ENCODE measurements around the gene C12orf60. TPM values are rescaled to one million over a fixed set of nuclear protein-coding genes. Genes with fewer than 3 reads are reported as not detected.

C12orf60 gene
- total RNA-seq, 1 experiment from 2014 or later, result 1.9 TPM

DNA sequence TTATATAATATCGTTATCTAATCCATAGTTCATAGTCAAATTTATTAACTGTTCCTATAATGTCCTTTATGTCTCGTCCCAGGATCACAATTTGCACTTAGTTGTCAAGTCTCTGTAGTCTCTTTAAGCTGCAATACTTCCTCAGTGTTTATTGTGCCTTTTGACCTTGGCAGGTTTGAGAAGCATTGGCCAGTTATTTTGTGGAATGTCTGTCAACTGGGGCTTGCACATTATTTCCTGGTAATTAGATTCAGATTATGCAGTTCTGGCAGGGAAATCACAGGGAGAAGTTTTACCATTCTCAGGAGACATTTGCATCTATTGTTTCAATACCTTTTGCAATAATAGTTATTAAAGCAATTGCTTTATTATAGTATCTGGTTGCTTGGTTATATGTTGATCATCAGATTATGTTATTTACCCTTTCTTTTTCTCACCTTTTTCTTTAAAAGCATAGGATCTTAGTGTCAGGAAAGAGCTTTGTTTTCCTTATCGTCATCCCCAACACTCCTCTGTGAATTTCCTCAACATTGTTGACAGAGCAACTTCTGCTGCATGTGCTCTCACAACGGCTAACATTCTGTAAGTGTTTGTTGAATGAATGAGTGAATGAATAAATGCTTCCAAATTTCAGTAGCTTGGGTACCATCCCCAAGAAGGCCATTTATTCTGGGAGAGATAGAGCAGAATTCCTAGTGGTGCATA is 43.6 kb downstream of the C12orf60 start:
- intact Hi-C loops (cut with micrococcal nuclease; ENCODE audit: unreplicated experiment), result loop anchor here (5.0 to 10.0 kb wide), 3 partner anchors 308 to 420 kb away; partner anchors contain the start of gene RERG
- DNase-seq (ENCODE audit: low spot score), result no peak
- POLR2A ChIA-PET (ENCODE audit: low non-redundant PET), result no interaction called here
- no TSS peak for BruUV-seq (replicated peaks)
- Histone ChIP-seq H3K27me3 (replicated peaks; ENCODE audit: insufficient read depth, low read depth, low read length, poor library complexity) (no peaks in the 10 kb centered on the region), H3K36me3 (ENCODE audit: insufficient read depth, low read length, poor library complexity, severe bottlenecking) (no peaks in the 10 kb centered on the region), H3K9me3 (ENCODE audit: low read depth, low read length, poor library complexity, severe bottlenecking) (no peaks in the 10 kb centered on the region), H3K4me3 (ENCODE audit: low read depth, low read length, poor library complexity, severe bottlenecking) (no peak overlapping the region), H3K27ac (ENCODE audit: low read depth, low read length, poor library complexity, severe bottlenecking) (no peak overlapping the region), H3K4me1 (ENCODE audit: insufficient read depth, low read length, poor library complexity, severe bottlenecking) (no peaks in the 10 kb centered on the region)
- TF ChIP-seq, protein P1, sequence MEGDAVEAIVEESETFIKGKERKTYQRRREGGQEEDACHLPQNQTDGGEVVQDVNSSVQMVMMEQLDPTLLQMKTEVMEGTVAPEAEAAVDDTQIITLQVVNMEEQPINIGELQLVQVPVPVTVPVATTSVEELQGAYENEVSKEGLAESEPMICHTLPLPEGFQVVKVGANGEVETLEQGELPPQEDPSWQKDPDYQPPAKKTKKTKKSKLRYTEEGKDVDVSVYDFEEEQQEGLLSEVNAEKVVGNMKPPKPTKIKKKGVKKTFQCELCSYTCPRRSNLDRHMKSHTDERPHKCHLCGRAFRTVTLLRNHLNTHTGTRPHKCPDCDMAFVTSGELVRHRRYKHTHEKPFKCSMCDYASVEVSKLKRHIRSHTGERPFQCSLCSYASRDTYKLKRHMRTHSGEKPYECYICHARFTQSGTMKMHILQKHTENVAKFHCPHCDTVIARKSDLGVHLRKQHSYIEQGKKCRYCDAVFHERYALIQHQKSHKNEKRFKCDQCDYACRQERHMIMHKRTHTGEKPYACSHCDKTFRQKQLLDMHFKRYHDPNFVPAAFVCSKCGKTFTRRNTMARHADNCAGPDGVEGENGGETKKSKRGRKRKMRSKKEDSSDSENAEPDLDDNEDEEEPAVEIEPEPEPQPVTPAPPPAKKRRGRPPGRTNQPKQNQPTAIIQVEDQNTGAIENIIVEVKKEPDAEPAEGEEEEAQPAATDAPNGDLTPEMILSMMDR (conservative IDR thresholded peaks at IDR 0.05; ENCODE audit: low read depth, low read length), result no peak
- TF ChIP-seq EZH2 (IDR thresholded peaks at IDR 0.05; ENCODE audit: borderline replicate concordance, low read depth, low read length, poor library complexity, severe bottlenecking), result no peak
- CTCF ChIA-PET, result interaction anchor here (2.0 kb wide), 1 partner anchor 148 kb away, joined by 11 read pairs; no protein-coding TSS in a partner anchor

DNA sequence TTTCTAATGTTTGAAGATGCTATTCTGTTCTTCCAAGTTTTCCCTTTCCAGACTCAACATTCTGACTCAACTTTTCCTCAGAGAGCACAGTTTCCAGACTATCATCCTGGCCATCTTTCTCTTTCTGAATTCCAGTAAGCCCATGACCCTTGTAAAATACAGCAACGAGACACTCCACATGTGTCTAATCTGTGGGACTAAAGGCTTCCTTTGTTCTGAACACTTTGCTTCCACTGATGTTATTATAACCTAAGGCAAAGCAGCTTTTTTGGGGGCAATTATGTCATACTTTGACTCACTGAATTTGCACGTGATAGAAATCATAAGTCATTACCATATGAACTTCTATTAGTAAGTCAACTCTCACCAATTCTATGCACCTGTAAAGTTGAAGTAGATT is 46.2 kb downstream of the C12orf60 start:
- ChIA-PET CTCF (no interaction called here), POLR2A (ENCODE audit: low non-redundant PET) (no interaction called here)
- intact Hi-C loops (cut with micrococcal nuclease; ENCODE audit: unreplicated experiment), result loop anchor here (5.0 to 10.0 kb wide), 3 partner anchors 305 to 418 kb away; partner anchors contain the start of gene RERG
- Histone ChIP-seq H3K36me3 (ENCODE audit: insufficient read depth, low read length, poor library complexity, severe bottlenecking) (no peaks in the 10 kb centered on the region), H3K4me3 (ENCODE audit: low read depth, low read length, poor library complexity, severe bottlenecking) (no peak overlapping the region), H3K27me3 (replicated peaks; ENCODE audit: insufficient read depth, low read depth, low read length, poor library complexity) (no peaks in the 10 kb centered on the region), H3K27ac (ENCODE audit: low read depth, low read length, poor library complexity, severe bottlenecking) (no peak overlapping the region), H3K9me3 (ENCODE audit: low read depth, low read length, poor library complexity, severe bottlenecking) (no peaks in the 10 kb centered on the region), H3K4me1 (ENCODE audit: insufficient read depth, low read length, poor library complexity, severe bottlenecking) (no peaks in the 10 kb centered on the region)
- BruUV-seq (replicated peaks), result no TSS peak
- no peak for DNase-seq (ENCODE audit: low spot score)
- TF ChIP-seq, protein P1 (conservative IDR thresholded peaks at IDR 0.05; ENCODE audit: low read depth, low read length), result no peak
- no peak for TF ChIP-seq EZH2 (IDR thresholded peaks at IDR 0.05; ENCODE audit: borderline replicate concordance, low read depth, low read length, poor library complexity, severe bottlenecking)

DNA sequence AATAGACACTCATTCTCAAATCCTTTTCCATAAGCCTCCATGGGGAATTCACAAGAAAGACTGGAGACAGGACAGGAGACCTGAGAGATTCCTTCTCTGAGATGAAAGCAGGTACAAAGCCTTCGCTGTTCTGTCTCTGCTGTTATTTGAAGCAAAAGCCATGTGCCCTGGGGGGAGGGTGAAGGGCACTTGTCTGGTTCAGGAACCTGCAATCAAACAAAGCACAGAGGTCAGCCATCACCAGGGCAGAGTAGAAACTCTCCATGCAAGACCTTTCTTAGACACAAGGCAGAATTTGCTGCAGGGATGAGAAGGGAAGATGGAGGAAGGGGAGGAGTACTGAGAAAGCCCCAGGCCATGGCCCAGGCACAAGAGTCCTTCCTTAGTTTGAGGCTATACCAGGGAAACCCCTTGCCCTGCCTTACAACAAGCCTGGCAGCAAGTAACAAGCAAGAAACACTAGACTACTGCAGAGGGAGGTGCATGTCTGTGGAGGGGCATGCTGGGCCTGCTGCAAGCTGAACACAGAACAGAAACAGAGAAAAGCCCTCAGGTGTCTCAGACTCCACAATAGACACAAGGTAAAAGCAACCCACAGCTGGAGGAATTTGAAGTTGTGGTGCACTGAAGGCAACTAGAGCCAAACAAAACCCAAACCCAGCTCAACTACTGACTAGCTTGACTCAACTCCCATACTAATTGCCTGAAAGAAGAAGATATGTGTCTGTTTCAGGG is 47.6 kb downstream of the C12orf60 start:
- intact Hi-C loops (cut with micrococcal nuclease; ENCODE audit: unreplicated experiment), result no loop called here
- ChIA-PET CTCF (no interaction called here), POLR2A (ENCODE audit: low non-redundant PET) (no interaction called here)
- no peak for DNase-seq (ENCODE audit: low spot score)
- Histone ChIP-seq H3K4me3 (ENCODE audit: low read depth, low read length, poor library complexity, severe bottlenecking) (no peak overlapping the region), H3K4me1 (ENCODE audit: insufficient read depth, low read length, poor library complexity, severe bottlenecking) (no peaks in the 10 kb centered on the region), H3K27me3 (replicated peaks; ENCODE audit: insufficient read depth, low read depth, low read length, poor library complexity) (no peaks in the 10 kb centered on the region), H3K36me3 (ENCODE audit: insufficient read depth, low read length, poor library complexity, severe bottlenecking) (no peaks in the 10 kb centered on the region), H3K9me3 (ENCODE audit: low read depth, low read length, poor library complexity, severe bottlenecking) (no peaks in the 10 kb centered on the region), H3K27ac (ENCODE audit: low read depth, low read length, poor library complexity, severe bottlenecking) (no peak overlapping the region)
- TF ChIP-seq EZH2 (IDR thresholded peaks at IDR 0.05; ENCODE audit: borderline replicate concordance, low read depth, low read length, poor library complexity, severe bottlenecking), result no peak
- TF ChIP-seq, protein P1 (conservative IDR thresholded peaks at IDR 0.05; ENCODE audit: low read depth, low read length), result no peak
- BruUV-seq (replicated peaks), result no TSS peak

Data from A673 (cell line).